BLaER1 treated with 17β-estradiol and CSF1 and Interleukin-3, amounts not matched to agents 10 nM and 100 nM (cell line): ENCODE results near the gene HIF1AN.

Experiments
- H3K27ac ChIP-seq, 11 experiments: shearing (Covaris generic); formaldehyde crosslinking; 2 replicates each; pipeline ENCODE4 v1.8.1; 2022
- H3K27me3 ChIP-seq, 11 experiments: shearing (Covaris generic); formaldehyde crosslinking; 2 replicates each; pipeline ENCODE4 v1.8.1; 2022
- H3K36me3 ChIP-seq, 11 experiments: shearing (Covaris generic); formaldehyde crosslinking; 2 replicates each; pipeline ENCODE4 v1.8.1; 2022
- H3K4me1 ChIP-seq, 10 experiments: shearing (Covaris generic); formaldehyde crosslinking; 2 replicates each; pipeline ENCODE4 v1.8.1; 2022
- H3K4me2 ChIP-seq, 11 experiments: shearing (Covaris generic); formaldehyde crosslinking; 2 replicates each; pipeline ENCODE4 v1.8.1; 2022
- H3K4me3 ChIP-seq, 10 experiments: shearing (Covaris generic); formaldehyde crosslinking; 2 replicates each; pipeline ENCODE4 v1.8.1; 2022
- H3K9ac ChIP-seq, 11 experiments: shearing (Covaris generic); formaldehyde crosslinking; 2 replicates each; pipeline ENCODE4 v1.8.1; 2022
- H3K9me3 ChIP-seq, 11 experiments: shearing (Covaris generic); formaldehyde crosslinking; replicated peaks in 1 of 11; 2 replicates each; pipeline ENCODE4 v1.8.1; 2022
- H4K20me1 ChIP-seq, 11 experiments: shearing (Covaris generic); formaldehyde crosslinking; 2 replicates each; pipeline ENCODE4 v1.8.1; 2022
- Cebpa-rat ChIP-seq, 11 experiments: shearing (Covaris generic); IDR thresholded peaks; 2 replicates each; pipeline ENCODE4 v1.8.1; 2022

The HIF1AN gene

GRCh38 chr10:100528123-100528886 lies 7.4 kb upstream of the HIF1AN start:
- Histone ChIP-seq H3K4me2 (peak overlapping the region; percentile 79 to 99 (median 91)), H3K9me3 (peaks cover 0 to 14% (median 7%) of the 10 kb centered on the region in 11 experiments; a peak in 13 of 22 replicates), H3K4me1 (peaks cover 19 to 31% (median 23%) of the 10 kb centered on the region in 10 experiments), H3K4me3 (peak overlapping the region; percentile 78 to 97 (median 89)), H3K36me3 (peaks cover 42 to 50% (median 47%) of the 10 kb centered on the region in 11 experiments), H3K27ac (peak overlapping the region in 10 of 11 experiments; percentile 71 to 93 (median 86); a peak in 20 of 22 replicates), H3K27me3 (no peaks in the 10 kb centered on the region), H3K9ac (peak overlapping the region; percentile 82 to 94 (median 91); a peak in 20 of 22 replicates), H4K20me1 (peaks cover 0 to 38% (median 11%) of the 10 kb centered on the region in 11 experiments; a peak in 14 of 22 replicates)
- TF ChIP-seq Cebpa-rat (IDR thresholded peaks at IDR 0.05): no peak

GRCh38 chr10:100528921-100529474 lies 6.7 kb upstream of the HIF1AN start:
- Histone ChIP-seq H3K27me3 (no peaks in the 10 kb centered on the region), H3K9me3 (peaks cover 0 to 14% (median 7%) of the 10 kb centered on the region in 11 experiments; a peak in 13 of 22 replicates), H3K27ac (peak overlapping the region; percentile 71 to 93 (median 87)), H3K9ac (peak overlapping the region; percentile 82 to 94 (median 91)), H3K4me1 (peaks cover 19 to 32% (median 25%) of the 10 kb centered on the region in 10 experiments), H3K4me2 (peak overlapping the region; percentile 79 to 99 (median 91)), H3K36me3 (peaks cover 35 to 43% (median 40%) of the 10 kb centered on the region in 11 experiments), H4K20me1 (peaks cover 0 to 31% (median 7%) of the 10 kb centered on the region in 11 experiments; a peak in 11 of 22 replicates), H3K4me3 (peak overlapping the region; percentile 78 to 97 (median 89))
- no peak for TF ChIP-seq Cebpa-rat (IDR thresholded peaks at IDR 0.05)

- Histone ChIP-seq H3K4me3 (peak within 1 kb of the TSS; percentile 78 to 97 (median 89)), H3K27ac (peak within 1 kb of the TSS; percentile 71 to 93 (median 87)), H3K9me3 (peaks cover 0 to 14% (median 7%) of the 10 kb centered on the region in 11 experiments; a peak in 13 of 22 replicates)
Observed at GRCh38 chr10:100529475-100530298, 6.1 kb upstream of the HIF1AN start, which contains the start of gene NDUFB8. TSS of gene NDUFB8 (minus strand) at chr10:100529871. CDS start at chr10:100529851, 20 bp downstream.

DNA sequence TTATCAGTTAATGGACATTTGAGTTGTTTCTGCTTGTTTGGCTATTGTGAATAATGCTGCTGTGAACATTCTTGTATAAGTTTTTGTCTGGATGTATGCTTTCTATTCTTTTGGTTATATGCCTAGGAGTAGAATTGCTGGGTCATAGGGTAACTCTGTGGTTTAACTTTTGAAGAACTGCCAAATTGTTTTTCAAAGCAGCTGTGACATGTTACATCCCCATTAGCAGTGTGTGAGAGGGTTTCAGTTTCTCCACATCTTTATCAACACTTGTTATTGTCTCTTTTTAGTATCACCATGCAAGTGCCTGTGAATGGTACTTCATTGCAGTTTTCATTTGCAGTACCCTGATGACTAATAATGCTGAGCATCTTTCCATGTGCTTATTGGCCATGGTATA lies 4.0 kb upstream of the HIF1AN start:
- H3K27me3 ChIP-seq: no peaks in the 10 kb centered on the region
- H3K36me3 ChIP-seq: peaks cover 7 to 15% (median 12%) of the 10 kb centered on the region in 11 experiments
- no peak overlapping the region for H3K4me3 ChIP-seq
- peaks cover 0 to 17% (median 0%) of the 10 kb centered on the region in 11 experiments; a peak in 6 of 22 replicates for H4K20me1 ChIP-seq
- no peak for TF ChIP-seq Cebpa-rat (IDR thresholded peaks at IDR 0.05)
- H3K9me3 ChIP-seq: peaks cover 0 to 14% (median 7%) of the 10 kb centered on the region in 11 experiments; a peak in 13 of 22 replicates
- H3K9ac ChIP-seq: no peak overlapping the region
- no peak overlapping the region for H3K27ac ChIP-seq
- H3K4me1 ChIP-seq: peaks cover 40 to 54% (median 44%) of the 10 kb centered on the region in 10 experiments
- H3K4me2 ChIP-seq: no peak overlapping the region

More at GRCh38 chr10:100529475-100530298, 6.1 kb upstream of the HIF1AN start, which contains the start of gene NDUFB8:
- H3K4me1 ChIP-seq: peaks cover 24 to 39% (median 29%) of the 10 kb centered on the region in 10 experiments
- H3K9ac ChIP-seq: peak within 1 kb of the TSS; percentile 82 to 94 (median 91)
- TF ChIP-seq Cebpa-rat (IDR thresholded peaks at IDR 0.05): no peak
- peaks cover 28 to 36% (median 33%) of the 10 kb centered on the region in 11 experiments for H3K36me3 ChIP-seq
- peak within 1 kb of the TSS; percentile 79 to 99 (median 91) for H3K4me2 ChIP-seq
- peaks cover 0 to 24% (median 1%) of the 10 kb centered on the region in 11 experiments; a peak in 8 of 22 replicates for H4K20me1 ChIP-seq
- no peaks in the 10 kb centered on the region for H3K27me3 ChIP-seq

- H4K20me1 ChIP-seq: peaks cover 0 to 22% (median 9%) of the 10 kb centered on the region in 11 experiments; a peak in 11 of 22 replicates
- H3K27me3 ChIP-seq: no peaks in the 10 kb centered on the region
- H3K27ac ChIP-seq: peak overlapping the region in 5 of 11 experiments; percentile 76 to 83 (median 83); a peak in 10 of 22 replicates
- TF ChIP-seq Cebpa-rat (IDR thresholded peaks at IDR 0.05): no peak
- H3K4me3 ChIP-seq: peak overlapping the region in 8 of 10 experiments; percentile 58 to 76 (median 69); a peak in 15 of 20 replicates
- peak overlapping the region; percentile 76 to 96 (median 88) for H3K4me2 ChIP-seq
- H3K36me3 ChIP-seq: peaks cover 14 to 25% (median 21%) of the 10 kb centered on the region in 11 experiments
- peaks cover 37 to 50% (median 46%) of the 10 kb centered on the region in 10 experiments for H3K4me1 ChIP-seq
- peaks cover 0 to 14% (median 7%) of the 10 kb centered on the region in 11 experiments; a peak in 13 of 22 replicates for H3K9me3 ChIP-seq
- H3K9ac ChIP-seq: peak overlapping the region in 6 of 11 experiments; percentile 76 to 81 (median 78); a peak in 6 of 22 replicates
Observed at GRCh38 chr10:100534726-100535125, 1.0 kb upstream of the HIF1AN start.

DNA sequence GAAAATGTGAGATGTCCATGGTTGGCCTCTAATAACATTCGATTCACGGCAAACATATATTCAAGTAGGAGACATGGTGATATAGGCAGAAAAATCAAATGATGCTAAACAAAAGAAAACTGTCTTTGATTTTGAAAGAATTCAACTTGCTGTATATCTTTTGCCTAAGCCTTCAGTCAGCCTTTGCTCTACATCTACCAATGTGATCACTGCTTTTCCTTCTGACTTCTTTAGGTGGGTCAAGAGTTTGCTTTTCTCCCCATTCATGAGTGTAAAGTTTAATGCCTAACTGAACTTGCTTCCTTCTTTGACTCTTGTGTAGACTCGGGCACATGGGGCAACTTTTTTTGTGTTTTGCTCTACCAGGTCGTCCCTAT lies 417 bp upstream of the HIF1AN start:
- H3K27ac ChIP-seq: peak overlapping the region; percentile 41 to 85 (median 76); a peak in 18 of 22 replicates
- H3K4me3 ChIP-seq: peak overlapping the region; percentile 58 to 76 (median 68)
- H4K20me1 ChIP-seq: peaks cover 0 to 25% (median 14%) of the 10 kb centered on the region in 11 experiments; a peak in 12 of 22 replicates
- H3K4me1 ChIP-seq: peaks cover 33 to 44% (median 40%) of the 10 kb centered on the region in 10 experiments
- peaks cover 20 to 31% (median 27%) of the 10 kb centered on the region in 11 experiments for H3K36me3 ChIP-seq
- peak overlapping the region; percentile 76 to 96 (median 88) for H3K4me2 ChIP-seq
- H3K9ac ChIP-seq: peak overlapping the region; percentile 62 to 81 (median 78)
- H3K27me3 ChIP-seq: no peaks in the 10 kb centered on the region
- no peak for TF ChIP-seq Cebpa-rat (IDR thresholded peaks at IDR 0.05)
- H3K9me3 ChIP-seq: peaks cover 0 to 14% (median 7%) of the 10 kb centered on the region in 11 experiments; a peak in 13 of 22 replicates

- Histone ChIP-seq H3K36me3 (peaks cover 41 to 53% (median 48%) of the 10 kb centered on the region in 11 experiments), H3K9me3 (peaks cover 0 to 4% (median 0%) of the 10 kb centered on the region in 11 experiments; a peak in 4 of 22 replicates), H3K4me2 (peak overlapping the region; percentile 82 to 96 (median 90)), H3K9ac (peak overlapping the region; percentile 11 to 81 (median 38); a peak in 15 of 22 replicates), H3K4me1 (peaks cover 33 to 43% (median 40%) of the 10 kb centered on the region in 10 experiments), H3K4me3 (peak overlapping the region in 9 of 10 experiments; percentile 58 to 76 (median 69); a peak in 13 of 20 replicates), H3K27me3 (no peaks in the 10 kb centered on the region), H4K20me1 (peaks cover 0 to 44% (median 23%) of the 10 kb centered on the region in 11 experiments; a peak in 13 of 22 replicates), H3K27ac (peak overlapping the region in 2 of 11 experiments; percentile 83; a peak in 1 of 22 replicates)
- TF ChIP-seq Cebpa-rat (IDR thresholded peaks at IDR 0.05): no peak
Observed at GRCh38 chr10:100537475-100537874, 1.7 kb downstream of the HIF1AN start.
